GM18498 (cell line): ENCODE results near the gene PFDN4.

Source experiments
- ATAC-seq: cut with Tn5 transposase; IDR thresholded peaks from one replicate; pipeline ENCODE4 v1.9.1; 2021; ENCODE audit warnings: mild to moderate bottlenecking, moderate library complexity; ENCODE audit not compliant: unreplicated experiment

Gene PFDN4, protein sequence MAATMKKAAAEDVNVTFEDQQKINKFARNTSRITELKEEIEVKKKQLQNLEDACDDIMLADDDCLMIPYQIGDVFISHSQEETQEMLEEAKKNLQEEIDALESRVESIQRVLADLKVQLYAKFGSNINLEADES

DNA sequence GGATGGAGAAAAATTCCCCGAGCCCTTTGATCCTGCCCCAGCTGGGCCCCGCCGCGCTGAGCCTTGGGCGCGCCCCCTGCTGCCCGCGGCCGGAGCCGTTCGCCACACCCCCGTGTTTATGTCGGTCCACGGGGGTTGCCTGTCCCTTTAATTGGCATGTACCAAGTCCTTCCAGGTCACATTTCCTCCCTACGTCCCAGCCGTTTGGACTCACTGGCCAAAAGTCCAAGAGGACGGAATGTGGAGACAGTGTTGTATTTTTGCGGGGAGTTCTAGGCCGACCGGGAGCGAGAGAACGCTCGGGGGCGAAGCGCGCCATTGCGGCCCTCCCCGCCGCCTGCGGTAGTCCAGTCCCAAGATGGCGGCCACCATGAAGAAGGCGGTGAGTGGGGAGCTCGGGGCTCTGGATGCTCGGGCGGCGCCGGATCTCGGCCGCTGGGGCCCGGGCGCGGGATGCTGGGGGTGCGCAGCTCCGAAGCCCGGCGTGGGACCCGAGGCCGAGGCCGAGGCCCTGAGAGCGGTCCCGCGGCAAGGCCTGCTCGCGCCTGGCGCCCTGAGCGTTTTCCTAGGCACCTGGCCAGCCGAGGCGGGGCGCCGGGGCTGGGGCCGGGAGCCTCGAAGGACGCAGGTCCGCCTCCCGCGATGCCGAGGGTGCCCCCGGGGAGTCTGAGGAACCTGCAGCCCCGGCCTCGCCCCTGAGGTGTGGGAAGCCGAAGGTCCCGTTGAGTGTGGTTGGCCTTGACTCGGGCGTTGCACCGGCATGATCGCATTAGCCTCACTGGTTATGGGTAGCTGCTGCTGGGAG is at the start of gene PFDN4:
Gene PFDN4, plus strand, starts transcription at position 345 of the 805 bp plus-strand sequence. Its CDS starts 14 bp downstream, at position 359.
- peak; percentile 96 for ATAC-seq

DNA sequence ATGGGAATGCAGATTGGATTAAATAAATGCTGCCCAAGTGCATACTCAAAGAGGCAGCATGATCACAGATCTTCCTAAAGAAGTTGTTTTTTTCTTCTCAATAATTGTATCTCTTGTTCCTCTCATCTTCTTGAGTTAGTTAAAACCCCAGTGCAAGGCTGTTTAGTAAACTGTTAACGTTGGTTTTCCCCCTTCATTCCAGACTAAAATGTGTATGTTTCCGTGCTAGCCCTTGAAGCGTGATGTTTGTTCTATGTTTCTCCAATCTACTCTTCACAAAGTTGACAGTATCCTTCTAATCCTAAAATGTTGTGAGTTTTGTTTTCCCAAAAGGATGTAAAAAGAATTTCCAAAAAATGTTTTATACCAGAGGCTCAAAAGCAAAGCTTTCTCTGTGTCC is 49.7 kb upstream of the PFDN4 start:
- ATAC-seq, result no peak

GRCh38 chr20:54158856-54159418 is 49.0 kb upstream of the PFDN4 start:
- no peak for ATAC-seq

DNA sequence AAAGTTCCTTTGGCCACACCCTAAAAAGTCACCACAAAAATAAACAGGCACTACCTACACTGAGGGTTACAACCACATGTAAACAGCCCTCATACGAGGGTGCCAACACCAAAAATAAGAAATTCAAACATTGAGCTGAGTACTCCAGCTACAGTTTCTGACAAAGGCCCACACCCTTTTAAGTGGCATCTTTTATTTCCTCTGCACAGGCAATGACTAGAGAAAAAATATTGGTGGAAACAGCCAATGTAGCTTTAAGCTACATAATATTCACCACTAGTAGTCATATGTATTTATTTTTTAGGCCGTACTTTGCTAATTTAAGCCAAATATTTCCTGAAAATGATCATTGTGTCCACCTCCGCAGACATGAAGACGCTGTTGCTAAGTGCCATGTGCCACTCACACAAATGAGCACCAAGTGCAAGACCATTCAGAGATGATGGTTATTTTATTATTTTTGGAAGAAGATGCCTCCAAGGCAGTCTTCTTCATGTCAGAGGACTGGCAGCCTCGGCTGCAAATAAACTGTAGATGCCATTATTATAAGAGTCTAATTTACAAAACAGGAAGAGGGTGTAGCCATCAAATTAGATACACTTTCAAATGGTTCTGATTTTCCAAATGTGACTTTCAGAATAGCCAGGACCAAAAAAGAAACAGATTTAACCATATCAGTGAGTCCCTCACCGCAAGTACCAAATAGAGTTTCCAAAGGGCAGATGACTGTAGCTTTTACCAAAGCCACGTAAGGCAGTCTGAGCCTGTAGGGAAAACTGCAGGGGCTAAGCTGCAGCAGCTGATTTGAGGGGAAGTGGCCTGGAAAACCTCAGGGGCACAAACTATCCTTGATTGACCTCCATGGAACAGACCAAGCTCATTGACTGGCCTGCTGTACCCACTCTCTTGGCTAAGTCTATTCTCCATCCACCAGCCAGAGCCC is 47.6 kb upstream of the PFDN4 start:
- ATAC-seq, result no peak

DNA sequence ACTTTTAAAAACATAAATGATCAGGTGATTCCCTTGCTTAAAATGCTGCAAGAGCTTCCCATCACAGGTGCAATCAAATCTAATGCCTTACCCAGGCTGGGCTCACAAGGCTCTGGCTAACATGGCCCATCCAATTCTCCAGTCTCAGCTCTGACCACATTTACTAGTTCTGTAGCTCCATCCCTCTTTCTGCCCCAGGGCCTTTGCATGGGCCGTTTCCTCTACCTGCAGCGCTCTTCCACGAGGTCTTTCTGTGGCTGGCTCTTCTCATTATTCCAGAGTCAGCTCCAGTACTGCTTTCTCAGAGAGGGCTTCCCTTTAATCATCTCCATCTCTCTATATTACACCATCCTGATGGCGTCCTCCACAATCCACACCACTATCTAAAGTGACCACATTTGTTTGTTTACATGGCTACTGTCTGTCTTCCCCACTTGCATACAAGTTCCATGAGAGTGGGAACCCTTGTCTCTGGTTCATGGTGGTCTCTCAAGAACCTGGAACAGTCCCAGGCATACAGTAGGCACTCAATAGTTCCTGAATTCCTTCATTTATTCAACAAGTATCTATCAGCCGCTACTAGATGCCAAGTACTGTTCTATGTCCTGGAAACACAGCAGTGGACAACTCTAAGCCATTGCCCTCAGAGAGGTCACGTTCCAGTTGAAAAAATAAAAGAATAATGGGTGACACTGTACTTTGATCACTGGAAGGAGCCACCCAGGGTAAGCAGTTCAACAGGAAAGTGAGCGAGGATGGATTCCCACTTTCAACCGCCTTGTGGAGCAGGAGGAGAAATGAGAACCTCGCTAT is 46.7 kb upstream of the PFDN4 start:
- no peak for ATAC-seq

DNA sequence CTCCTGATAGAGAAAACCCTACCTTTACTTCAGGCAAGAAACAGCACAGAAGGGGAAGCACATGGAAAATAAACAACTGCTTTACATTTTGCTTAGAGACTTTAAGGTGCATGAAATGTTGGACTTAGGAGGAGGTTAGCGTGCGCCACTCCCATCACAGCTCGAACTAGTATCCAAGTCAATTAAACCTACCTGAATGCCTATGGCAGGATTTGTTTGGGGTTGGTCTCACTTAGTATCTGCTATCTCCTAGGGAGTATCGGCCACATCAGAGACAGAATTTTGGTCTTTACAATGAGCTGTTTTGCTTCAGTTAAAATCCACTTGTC is 46.1 kb upstream of the PFDN4 start:
- no peak for ATAC-seq

GRCh38 chr20:54162378-54163009 is 45.4 kb upstream of the PFDN4 start:
- no peak for ATAC-seq

- no peak for ATAC-seq
Measured at GRCh38 chr20:54163402-54163801, 44.5 kb upstream of the PFDN4 start.

DNA sequence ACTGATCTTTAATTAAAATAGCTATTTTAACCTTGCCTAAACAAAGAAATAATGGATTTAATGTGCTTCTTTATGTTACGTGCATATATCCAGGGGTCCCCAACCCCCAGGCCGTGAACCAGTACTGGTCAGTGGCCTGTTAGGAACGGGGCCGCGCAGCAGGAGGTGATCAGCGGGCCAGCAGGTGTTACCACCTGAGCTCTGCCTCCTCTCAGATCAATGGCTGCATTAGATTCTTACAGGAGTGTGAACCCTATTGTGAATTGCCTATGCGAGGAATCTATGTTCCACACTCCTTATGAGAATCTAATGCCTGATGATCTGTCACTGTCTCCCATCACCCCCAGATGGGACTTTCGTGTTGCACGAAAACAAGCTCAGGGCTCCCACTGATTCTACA is 42.9 kb upstream of the PFDN4 start:
- ATAC-seq, result no peak

DNA sequence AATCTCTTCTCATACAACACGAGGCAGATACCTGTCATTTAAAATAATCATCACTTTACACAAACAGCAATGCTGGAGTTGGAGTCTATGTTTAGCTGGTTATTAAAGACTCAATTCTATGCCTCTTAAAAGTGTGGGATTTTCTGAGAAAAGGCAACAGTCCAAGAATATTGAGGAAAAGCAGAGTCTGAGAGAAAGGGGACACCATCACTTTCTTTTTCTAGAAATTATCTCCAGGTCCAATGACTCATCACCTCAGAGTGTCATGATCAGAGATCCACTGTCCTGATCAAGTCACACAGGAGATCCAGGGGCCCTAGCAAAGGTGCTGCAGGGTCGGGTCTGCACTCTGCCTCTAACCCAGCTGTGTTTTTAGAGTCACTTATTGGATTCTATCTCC is 42.1 kb upstream of the PFDN4 start:
- no peak for ATAC-seq

DNA sequence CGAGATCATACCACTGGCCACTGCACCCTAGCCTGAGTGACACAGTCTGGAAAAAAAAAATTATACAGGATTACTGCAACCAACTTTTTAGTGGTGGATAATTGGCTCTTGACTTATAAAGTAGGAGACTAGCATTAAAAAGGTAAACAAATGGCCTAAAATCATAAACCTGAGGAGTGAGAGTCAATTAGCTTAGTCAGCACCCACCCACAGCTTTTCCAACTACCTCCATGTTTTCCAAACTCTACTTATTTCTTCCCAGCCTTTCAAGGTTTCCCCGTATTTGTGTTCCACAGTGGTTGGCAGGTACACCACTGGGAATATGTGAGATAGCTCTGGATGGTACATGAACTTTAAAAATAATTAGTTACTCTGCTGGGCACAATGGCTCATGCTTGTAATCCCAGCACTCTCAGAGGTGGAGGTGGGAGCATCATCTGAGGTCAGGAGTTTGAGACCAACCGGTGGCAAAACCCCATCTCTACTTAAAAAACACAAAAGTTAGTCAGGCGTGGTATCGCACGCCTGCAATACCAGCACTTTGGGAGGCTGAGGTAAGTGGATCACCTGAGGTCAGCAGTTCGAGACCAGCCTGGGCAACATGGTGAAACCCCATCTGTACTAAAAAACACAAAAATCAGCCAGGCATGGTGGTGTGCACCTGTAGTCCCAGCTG is 40.8 kb upstream of the PFDN4 start:
- no peak for ATAC-seq

DNA sequence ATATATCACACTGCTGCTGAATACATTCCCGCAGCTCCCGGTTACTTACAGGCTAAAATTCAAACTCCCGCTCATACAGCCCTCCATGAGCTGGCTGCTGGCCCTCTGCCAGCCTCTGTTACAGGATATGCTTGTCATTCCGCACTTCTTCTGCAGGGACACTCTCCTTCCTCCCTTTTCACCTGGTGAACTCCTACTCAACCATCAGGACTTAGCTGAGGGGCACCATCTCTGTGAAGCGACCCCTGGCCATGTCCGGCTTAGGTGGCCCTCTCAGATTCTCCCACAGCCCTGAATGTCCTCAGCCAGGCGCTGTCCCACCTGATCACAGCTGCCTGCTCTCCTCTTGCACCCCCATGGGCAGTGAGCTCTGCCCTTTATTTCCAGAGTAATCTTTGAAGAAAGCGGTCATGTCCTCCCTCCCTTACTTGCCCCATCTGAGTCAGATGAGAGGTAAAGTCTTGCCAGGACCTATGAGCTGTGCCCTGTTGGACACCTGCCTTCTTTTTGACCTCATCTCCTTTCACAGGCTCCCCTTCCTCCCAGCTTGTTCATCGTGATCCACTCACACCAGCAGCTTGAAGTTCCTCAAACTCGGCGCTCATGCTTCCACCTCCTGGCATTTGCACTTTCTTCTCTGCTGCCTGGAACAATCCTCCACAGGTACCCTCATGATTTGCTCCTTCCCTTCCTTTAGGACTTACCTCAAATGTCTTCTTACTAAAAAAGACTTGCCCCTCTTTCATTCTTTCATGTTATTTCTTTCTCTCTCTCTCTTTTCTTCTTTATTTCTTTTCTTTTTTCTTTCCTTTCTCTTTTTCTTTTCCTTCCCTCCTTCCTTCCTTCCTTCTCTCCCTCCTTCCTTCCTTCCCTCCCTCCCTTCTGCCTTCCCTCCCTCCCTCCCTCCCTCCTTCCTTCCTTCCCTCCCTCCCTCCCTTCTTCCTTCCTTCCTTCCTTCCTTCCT is 39.7 kb upstream of the PFDN4 start:
- ATAC-seq, result no peak

DNA sequence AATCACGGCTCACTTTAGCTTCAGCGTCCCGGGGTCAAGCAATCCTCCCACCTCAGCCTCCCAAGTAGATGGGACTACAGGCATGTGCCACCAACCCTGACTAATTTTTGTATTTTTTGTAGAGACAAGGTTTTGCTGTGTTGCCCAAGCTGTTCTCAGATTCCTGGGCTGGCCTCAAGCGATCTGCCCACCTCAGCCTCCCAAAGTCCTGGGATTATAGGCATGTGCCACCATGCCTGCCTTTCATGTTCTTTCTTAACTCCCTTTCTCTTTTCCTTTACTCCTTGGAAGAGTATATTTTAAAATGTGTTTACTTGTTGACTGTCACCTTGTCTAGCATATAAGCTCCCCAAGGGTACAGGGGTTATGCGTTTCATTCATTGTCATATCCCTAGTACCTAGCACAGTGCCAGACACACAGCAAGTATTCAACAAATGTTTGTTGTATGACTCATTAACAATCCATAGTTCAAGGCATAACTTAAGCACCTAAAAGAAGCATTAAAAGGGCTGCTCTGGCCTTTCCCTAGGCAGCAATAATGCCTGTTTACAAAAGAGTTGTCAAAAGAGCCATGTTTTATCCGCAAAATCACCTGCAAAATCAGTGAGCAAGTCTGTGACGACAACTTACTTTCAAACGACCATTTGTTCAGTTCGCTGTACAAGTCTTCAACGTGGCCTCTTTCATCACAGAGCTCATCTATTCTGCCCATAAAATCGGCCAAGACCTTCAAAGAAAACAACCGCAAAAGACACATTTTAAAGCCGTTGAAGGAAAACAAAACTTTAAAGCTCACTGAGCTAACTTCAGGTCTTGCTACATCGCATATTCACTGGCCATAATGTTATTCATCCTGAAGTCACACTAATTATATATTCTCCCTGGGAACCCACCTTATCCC is 38.7 kb upstream of the PFDN4 start:
- no peak for ATAC-seq

GRCh38 chr20:54170026-54170471 is 37.8 kb upstream of the PFDN4 start:
- ATAC-seq, result no peak

DNA sequence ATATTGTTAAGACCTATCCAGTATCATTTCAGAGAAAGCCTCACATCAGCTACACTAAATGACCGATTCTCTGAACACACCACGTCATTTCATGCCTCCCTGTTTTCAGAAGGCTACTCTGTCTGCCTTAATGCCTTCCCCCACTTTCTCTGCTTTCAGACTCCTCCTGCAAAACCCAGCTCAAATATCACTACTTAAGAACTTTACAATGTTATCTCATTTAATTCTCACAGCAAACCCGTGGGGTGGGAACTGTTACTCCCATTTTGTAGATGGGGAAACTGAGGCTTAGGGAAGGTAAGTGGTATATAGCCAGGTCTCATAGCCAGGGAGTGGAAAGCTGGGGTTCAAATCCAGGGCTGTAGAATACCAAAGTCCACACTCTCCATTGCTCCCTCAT is 36.9 kb upstream of the PFDN4 start:
- ATAC-seq, result no peak

GRCh38 chr20:54172532-54172855 is 35.4 kb upstream of the PFDN4 start:
- ATAC-seq, result no peak

GRCh38 chr20:54172856-54173652 is 34.8 kb upstream of the PFDN4 start:
- no peak for ATAC-seq
